GM12878 (cell line): ENCODE data around the gene LFNG. TPM values are rescaled to one million over a fixed set of nuclear protein-coding genes. Genes with fewer than 3 reads are reported as not detected.
A peak's percentile ranks its signal among the peaks of the same experiment; 100 is the strongest.

Experiments used
- ATAC-seq: fragments of 200-7000 bp; cut with Tn5 transposase; 3 replicates; pipeline ENCODE4 v1.9.1; 2020; ENCODE audit warnings: mild to moderate bottlenecking, moderate library complexity
- BruUV-seq: library from RNA; stranded (reverse); fragments of 400-500 nt; replicated peaks from 2 replicates; lab custom pipeline; 2021; lab: Mats Ljungman, UMichigan
- CTCF ChIA-PET: fragments of 300-600 bp; sonication (Branson Sonifier 250); formaldehyde crosslinking; extraction: SDS; loops from one replicate; lab custom pipeline; 2021; ENCODE audit warnings: inconsistent platforms; lab: Yijun Ruan, JAX
- POLR2A ChIA-PET: fragments of 350-600 bp; formaldehyde crosslinking; extraction: SDS; loops from one replicate; lab custom pipeline; 2021; ENCODE audit warnings: inconsistent platforms; lab: Charles Lee
- RAD21 ChIA-PET: fragments of 300-600 bp; sonication (Branson Sonifier 250); formaldehyde crosslinking; loops from one replicate; lab custom pipeline; 2023; ENCODE audit warnings: antibody characterized with exemption; ENCODE audit not compliant: unreplicated experiment; lab: Charles Lee
- SMC1A ChIA-PET: fragments of 300-600 bp; sonication (Branson Sonifier 250); formaldehyde crosslinking; loops from one replicate; lab custom pipeline; 2023; ENCODE audit not compliant: unreplicated experiment, uncharacterized antibody; lab: Charles Lee
- DNase-seq: peaks from one replicate; pipeline ENCODE4 v3.0.0-alpha.2; 2011; ENCODE audit warnings: low read depth, low spot score
- FAIRE-seq: peaks from 3 replicates; lab custom pipeline; 2011; peaks lifted over from hg19 to GRCh38; lab: Jason Lieb, UNC
- H2AFZ ChIP-seq: 2 replicates; pipeline ENCODE4 v1.6.0; 2011; ENCODE audit warnings: low read depth, low read length, control low read depth; ENCODE audit not compliant: control insufficient read depth
- H3K27ac ChIP-seq: 2 replicates; pipeline ENCODE4 v1.5.1; 2011; ENCODE audit warnings: control low read depth; ENCODE audit not compliant: control insufficient read depth, insufficient read depth
- H3K27me3 ChIP-seq, 2 experiments: replicated peaks in 1 of 2; 2 replicates each; pipeline versions ENCODE4 v1.6.0 to v1.6.1; 2011; ENCODE audit warnings: low read length in 1 of 2; ENCODE audit not compliant: control insufficient read depth in 2 of 2, insufficient read depth in 2 of 2
- H3K36me3 ChIP-seq, 2 experiments: 2 replicates each; pipeline ENCODE4 v1.5.1; 2011; ENCODE audit warnings: low read length in 1 of 2; ENCODE audit not compliant: control insufficient read depth in 2 of 2, insufficient read depth in 2 of 2
- H3K4me1 ChIP-seq: 2 replicates; pipeline ENCODE4 v1.6.1; 2011; ENCODE audit warnings: mild to moderate bottlenecking, low read length, moderate library complexity, mixed read lengths; ENCODE audit not compliant: control insufficient read depth, insufficient read depth
- H3K4me2 ChIP-seq: 2 replicates; pipeline ENCODE4 v1.6.0; 2011; ENCODE audit warnings: control low read depth; ENCODE audit not compliant: control insufficient read depth, insufficient read depth
- H3K4me3 ChIP-seq: fragments of 200-600 bp; sonication (generic); 2 replicates; pipeline ENCODE4 v1.5.1; 2016
- H3K79me2 ChIP-seq: 2 replicates; pipeline ENCODE4 v1.6.0; 2011; ENCODE audit warnings: low read length; ENCODE audit not compliant: control insufficient read depth, insufficient read depth
- H3K9ac ChIP-seq: 2 replicates; pipeline ENCODE4 v1.8.0; 2011; ENCODE audit warnings: low read length, control low read depth, mixed read lengths; ENCODE audit not compliant: control insufficient read depth, insufficient read depth
- H3K9me3 ChIP-seq: replicated peaks from 3 replicates; pipeline ENCODE4 v1.5.1; 2011; ENCODE audit warnings: mild to moderate bottlenecking, low read length; ENCODE audit not compliant: control insufficient read depth, insufficient read depth
- H4K20me1 ChIP-seq: 2 replicates; pipeline ENCODE4 v1.6.0; 2011; ENCODE audit not compliant: control insufficient read depth, insufficient read depth
- CHD2 ChIP-seq: IDR thresholded peaks from 2 replicates; pipeline ENCODE4 v1.6.1; 2011; ENCODE audit warnings: low read depth, low read length, improper control_type of control experiment, borderline replicate concordance
- CUX1 ChIP-seq: IDR thresholded peaks from 2 replicates; pipeline ENCODE4 v1.6.1; 2012; ENCODE audit warnings: improper control_type of control experiment, low read depth, low read length; ENCODE audit not compliant: insufficient replicate concordance
- HDAC6 ChIP-seq: fragments of 200-600 bp; sonication (generic); IDR thresholded peaks from one replicate; pipeline ENCODE4 v1.8.0; 2017; ENCODE audit warnings: antibody characterized with exemption; ENCODE audit not compliant: unreplicated experiment
- KLF5 ChIP-seq: fragments of 450-650 bp; IDR thresholded peaks from 2 replicates; pipeline ENCODE4 v1.6.1; 2014; ENCODE audit warnings: mild to moderate bottlenecking; ENCODE audit not compliant: partially characterized antibody
- RAD21 ChIP-seq: IDR thresholded peaks from 2 replicates; pipeline ENCODE4 v1.6.1; 2011; ENCODE audit warnings: mild to moderate bottlenecking, low read depth, low read length, moderate library complexity; ENCODE audit not compliant: insufficient read depth
- SMARCA5 ChIP-seq: fragments of 450-650 bp; IDR thresholded peaks from 2 replicates; pipeline ENCODE4 v1.6.1; 2017; ENCODE audit warnings: mild to moderate bottlenecking
- WGBS: methylation state at CpG from one replicate; pipeline ENCODE4 v1.1.6; 2016; ENCODE audit warnings: low lambda C conversion rate; ENCODE audit not compliant: insufficient replicate concordance, insufficient coverage; ENCODE audit errors: missing lambda C conversion rate; 5-methylcytosine and 5-hydroxymethylcytosine counted together
- in situ Hi-C: fragments of 300-500 bp; cut with MboI; formaldehyde crosslinking; loops from 9 replicates; pipeline ENCODE4 v1.14.3; 2018; ENCODE audit warnings: mixed read lengths
- intact Hi-C: fragments of 100-400 bp; cut with micrococcal nuclease; formaldehyde crosslinking; loops from one replicate; pipeline ENCODE4 v1.14.2; 2022; ENCODE audit not compliant: unreplicated experiment
- polyA plus RNA-seq, 11 experiments: library from polyadenylated mRNA; depleted of rRNA in 4 of 11; unstranded in 6 of 11; stranded (reverse) in 5 of 11; fragments of >200 nt; fragmentation: Nextera tagmentation in 4 of 11; fragmentation: Illumina TruSeq in 1 of 11; extraction: Ambion mirVana in 4 of 11; extraction: Trizol in 1 of 11; gene quantifications; 1 replicate in 1 of 11; 2 replicates in 10 of 11; pipeline versions ENCODE4 v1.2.1 to v1.2.3, GENCODE V29; 2011 to 2016; ENCODE audit warnings: inconsistent platforms in 2 of 11, missing spikeins in 2 of 11, low read depth in 1 of 11
- total RNA-seq, 4 experiments: library from RNA; depleted of rRNA in 3 of 4; stranded (reverse); fragments of >200 nt in 3 of 4; fragmentation: Illumina TruSeq in 1 of 4; extraction: Trizol in 1 of 4; gene quantifications; 2 replicates each; pipeline versions ENCODE4 v1.2.1 to v1.2.3, GENCODE V29; 2013 to 2021

The LFNG gene
- total and polyA plus RNA-seq, 10 of the 15 experiments (the other 5 are each of a cell fraction or from before 2014, with no cell fraction given): 0.09 to 0.68 (median 0.33) TPM; not detected in 2

- Histone ChIP-seq H3K27me3 (peaks cover 0 to 11% of the 10 kb centered on the region in 2 experiments; a peak in 3 of 4 replicates), H4K20me1 (no peaks in the 10 kb centered on the region), H3K4me1 (peaks cover 21% of the 10 kb centered on the region), H3K4me3 (peak overlapping the region; percentile 22; the same call in 1 of the 2 replicates), H3K9ac (no peak overlapping the region), H3K36me3 (no peaks in the 10 kb centered on the region), H3K4me2 (peak overlapping the region; percentile 44), H3K9me3 (no peaks in the 10 kb centered on the region)
- no TSS peak for BruUV-seq
- ChIA-PET POLR2A (interaction anchor here (0.6 to 2.3 kb wide), 3 partner anchors 9 to 33 kb away, joined by 4 to 8 read pairs (median 4); no protein-coding TSS in a partner anchor), SMC1A (no interaction called here), RAD21 (interaction anchor here (1.1 to 1.2 kb wide), 2 partner anchors 8 to 11 kb away, joined by 3 to 4 read pairs; no protein-coding TSS in a partner anchor), CTCF (no interaction called here)
- intact Hi-C loops: no loop called here
- ATAC-seq (no peak), DNase-seq (no peak), FAIRE-seq (no peak)
- in situ Hi-C loops: no loop called here
- 1% methylated on average over 6 of the region's 12 CpGs for WGBS
- TF ChIP-seq SMARCA5 (no peak), RAD21 (no peak), HDAC6 (no peak), CUX1 (no peak), CHD2 (no peak), KLF5 (no peak)
- TF ChIP-seq, all 136 proteins: peak for 0
- no peak overlapping the region for H3K27ac ChIP-seq
- no peak overlapping the region for H2AFZ ChIP-seq
- no peaks in the 10 kb centered on the region for H3K79me2 ChIP-seq
Measured at GRCh38 chr7:2520761-2521290, 1.3 kb downstream of the LFNG start.
